Activated CD8-positive, alpha-beta memory T cell treated with anti-CD3 and anti-CD28 coated beads, Interleukin-2, amount 50 U/mL, for 4 hours (primary cell): ENCODE measurements around the gene MARCKS.

Experiments used
- DNase-seq: peaks from one replicate; pipeline ENCODE4 v3.0.0-alpha.2; 2020

Gene MARCKS

DNA sequence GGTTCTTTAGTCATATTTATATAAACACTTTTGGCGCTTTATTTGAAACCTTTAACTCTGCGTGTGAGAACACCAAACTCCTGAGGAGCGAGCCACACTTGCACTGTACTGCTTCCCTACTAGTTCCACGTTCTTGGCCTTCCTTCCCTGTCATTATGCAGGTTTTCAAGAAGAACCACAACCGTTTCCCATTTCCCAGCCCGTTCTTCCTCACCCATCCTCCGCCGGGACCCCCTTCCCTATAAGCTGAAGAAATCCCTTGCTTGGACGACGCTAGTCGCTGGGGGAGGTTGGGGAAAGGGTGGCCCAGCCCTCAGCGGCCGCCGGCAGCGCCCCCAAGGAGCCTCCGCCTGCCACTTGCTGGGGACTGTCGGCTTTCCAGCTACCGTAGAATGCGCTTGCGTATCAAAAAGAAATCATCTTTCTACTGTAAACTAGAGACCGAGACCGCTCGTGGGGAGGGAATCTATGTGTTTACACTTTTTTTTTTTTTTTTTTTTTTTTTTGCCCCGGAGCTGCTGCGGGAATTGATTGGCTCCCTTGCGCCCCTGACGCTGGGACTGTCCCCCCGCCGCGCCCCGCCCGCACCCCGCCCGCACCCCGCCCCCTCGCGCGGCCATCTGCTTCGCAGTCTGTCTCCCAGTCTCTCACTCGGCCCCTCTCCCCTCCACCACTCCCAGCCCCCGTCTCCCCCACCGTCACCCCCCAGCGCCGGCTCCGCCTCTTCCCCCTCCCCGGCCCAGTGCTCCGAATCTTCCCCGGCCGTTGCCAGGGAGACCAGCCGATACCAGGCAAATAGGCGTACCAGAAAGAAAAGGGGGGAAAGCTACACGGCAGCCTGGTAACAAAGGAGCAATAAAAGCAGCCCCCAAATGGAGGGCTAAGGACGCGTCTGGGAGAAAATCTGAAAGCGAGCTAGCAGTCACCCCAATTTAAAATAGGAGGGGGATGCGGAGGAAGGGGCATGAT lies 2.3 kb upstream of the MARCKS start:
- DNase-seq, result no peak

GRCh38 chr6:113855500-113856374 lies 1.4 kb upstream of the MARCKS start:
- DNase-seq, result no peak

- no peak for DNase-seq
Observed at GRCh38 chr6:113856375-113856624, 845 bp upstream of the MARCKS start.

DNA sequence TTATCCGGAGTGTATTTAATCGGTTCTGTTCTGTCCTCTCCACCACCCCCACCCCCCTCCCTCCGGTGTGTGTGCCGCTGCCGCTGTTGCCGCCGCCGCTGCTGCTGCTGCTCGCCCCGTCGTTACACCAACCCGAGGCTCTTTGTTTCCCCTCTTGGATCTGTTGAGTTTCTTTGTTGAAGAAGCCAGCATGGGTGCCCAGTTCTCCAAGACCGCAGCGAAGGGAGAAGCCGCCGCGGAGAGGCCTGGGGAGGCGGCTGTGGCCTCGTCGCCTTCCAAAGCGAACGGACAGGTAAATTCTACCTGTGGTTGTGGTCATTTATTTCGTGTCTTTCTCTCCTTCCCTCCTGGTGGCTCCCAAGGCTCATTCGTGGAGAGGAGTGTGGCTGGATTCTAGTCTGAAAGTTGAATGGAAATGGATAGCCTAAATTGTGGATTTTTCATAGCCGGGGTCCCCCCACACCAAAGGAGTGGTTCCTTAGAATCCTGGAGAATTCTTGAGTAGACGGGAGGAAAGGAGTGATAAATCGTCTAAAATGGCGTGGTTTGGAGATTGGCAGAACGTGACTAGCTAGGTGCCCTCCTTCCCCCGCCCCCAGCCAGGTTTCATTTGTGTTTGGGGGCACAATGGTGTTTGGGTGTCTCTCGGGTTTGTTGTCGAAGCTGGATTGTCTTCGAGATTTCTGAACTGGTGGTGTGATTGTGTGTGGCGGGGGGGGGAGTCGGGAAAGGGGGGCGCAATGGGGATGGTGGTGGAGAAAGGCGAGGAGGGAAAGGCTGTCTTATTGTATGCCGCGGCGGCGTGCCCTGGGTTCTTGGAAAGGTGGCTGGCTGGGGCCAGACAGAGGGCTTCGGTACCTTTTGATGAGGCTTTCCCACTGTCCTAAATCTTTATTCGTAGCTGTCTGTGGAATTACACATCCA lies 673 bp downstream of the MARCKS start:
- no peak for DNase-seq

- DNase-seq, result peak; percentile 69
Observed at GRCh38 chr6:113858480-113859348, 1.6 kb downstream of the MARCKS start.

DNA sequence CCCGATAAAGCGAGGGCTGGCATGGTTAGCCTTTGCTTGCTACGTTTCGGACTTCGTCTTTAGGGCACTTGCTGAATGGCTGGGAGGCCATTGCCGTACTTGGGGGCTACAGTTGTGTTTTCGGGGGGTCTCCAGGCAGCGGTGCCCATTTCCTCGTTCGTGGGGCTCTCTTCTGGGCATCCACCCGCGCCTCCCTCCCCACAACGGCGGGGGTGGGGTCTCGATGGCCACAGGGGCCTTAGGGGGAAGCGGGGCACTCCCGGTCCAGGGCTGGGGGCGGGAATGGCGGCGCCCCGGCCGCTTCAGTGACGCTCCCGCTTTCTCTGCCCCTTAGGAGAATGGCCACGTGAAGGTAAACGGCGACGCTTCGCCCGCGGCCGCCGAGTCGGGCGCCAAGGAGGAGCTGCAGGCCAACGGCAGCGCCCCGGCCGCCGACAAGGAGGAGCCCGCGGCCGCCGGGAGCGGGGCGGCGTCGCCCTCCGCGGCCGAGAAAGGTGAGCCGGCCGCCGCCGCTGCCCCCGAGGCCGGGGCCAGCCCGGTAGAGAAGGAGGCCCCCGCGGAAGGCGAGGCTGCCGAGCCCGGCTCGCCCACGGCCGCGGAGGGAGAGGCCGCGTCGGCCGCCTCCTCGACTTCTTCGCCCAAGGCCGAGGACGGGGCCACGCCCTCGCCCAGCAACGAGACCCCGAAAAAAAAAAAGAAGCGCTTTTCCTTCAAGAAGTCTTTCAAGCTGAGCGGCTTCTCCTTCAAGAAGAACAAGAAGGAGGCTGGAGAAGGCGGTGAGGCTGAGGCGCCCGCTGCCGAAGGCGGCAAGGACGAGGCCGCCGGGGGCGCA lies 2.4 kb downstream of the MARCKS start:
- no peak for DNase-seq

GRCh38 chr6:113860181-113860955 lies 3.2 kb downstream of the MARCKS start:
- no peak for DNase-seq

DNA sequence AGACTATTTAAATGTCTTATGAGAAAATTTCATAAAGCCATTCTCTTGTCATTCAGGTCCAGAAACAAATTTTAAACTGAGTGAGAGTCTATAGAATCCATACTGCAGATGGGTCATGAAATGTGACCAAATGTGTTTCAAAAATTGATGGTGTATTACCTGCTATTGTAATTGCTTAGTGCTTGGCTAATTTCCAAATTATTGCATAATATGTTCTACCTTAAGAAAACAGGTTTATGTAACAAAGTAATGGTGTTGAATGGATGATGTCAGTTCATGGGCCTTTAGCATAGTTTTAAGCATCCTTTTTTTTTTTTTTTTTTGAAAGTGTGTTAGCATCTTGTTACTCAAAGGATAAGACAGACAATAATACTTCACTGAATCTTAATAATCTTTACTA lies 5.0 kb downstream of the MARCKS start:
- no peak for DNase-seq

- no peak for DNase-seq
Observed at GRCh38 chr6:113870917-113871316, 13.8 kb downstream of the MARCKS start.

DNA sequence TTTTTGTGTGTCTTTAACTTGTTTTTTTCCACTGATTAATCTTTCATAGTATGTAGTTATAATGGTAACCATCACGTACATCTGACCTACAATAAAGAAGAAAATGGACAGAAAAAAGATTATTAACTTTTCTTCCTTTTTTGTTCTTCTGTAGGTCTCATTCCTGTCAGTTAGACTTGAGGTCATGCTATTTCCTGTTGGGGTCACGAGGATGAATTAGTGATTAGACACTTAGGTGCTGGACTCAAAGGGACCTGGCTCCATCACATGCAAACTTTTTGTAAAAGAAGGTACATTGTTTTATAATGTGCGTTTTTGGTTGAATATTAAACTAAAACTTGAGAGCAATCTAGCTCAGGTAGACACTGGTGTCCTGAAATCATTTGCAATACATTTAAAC lies 14.8 kb downstream of the MARCKS start:
- DNase-seq, result no peak

DNA sequence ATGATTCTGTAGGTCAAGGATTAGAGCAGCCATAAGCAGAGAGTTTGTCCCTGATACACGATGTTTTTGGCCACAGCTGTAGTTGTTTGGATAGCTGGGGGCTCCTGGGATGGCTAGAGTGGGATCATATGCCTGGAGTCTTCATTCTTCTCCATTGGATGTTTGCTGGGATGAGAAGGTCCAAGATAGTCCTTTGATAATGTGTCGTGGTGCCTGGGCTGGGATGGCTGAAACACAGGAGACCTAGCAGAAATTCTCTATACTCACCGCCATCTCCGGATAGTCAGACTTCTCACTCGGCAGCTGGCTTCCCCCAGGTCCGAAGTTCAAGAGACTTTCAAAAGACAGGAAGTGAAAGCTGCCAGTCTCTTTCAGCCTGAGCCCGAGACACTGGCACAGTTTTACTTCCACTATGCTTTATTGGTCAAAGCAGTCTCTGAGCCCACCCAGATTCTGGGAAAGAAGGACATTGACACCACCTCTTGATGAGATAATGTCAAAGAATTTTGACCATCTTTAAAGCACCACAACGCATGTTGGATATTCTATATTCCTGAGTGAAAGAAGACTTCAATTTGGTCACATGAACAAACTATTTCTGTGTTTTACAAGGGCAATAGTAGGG lies 16.0 kb downstream of the MARCKS start:
- DNase-seq, result no peak

- DNase-seq, result no peak
Observed at GRCh38 chr6:113875470-113875869, 18.3 kb downstream of the MARCKS start.

DNA sequence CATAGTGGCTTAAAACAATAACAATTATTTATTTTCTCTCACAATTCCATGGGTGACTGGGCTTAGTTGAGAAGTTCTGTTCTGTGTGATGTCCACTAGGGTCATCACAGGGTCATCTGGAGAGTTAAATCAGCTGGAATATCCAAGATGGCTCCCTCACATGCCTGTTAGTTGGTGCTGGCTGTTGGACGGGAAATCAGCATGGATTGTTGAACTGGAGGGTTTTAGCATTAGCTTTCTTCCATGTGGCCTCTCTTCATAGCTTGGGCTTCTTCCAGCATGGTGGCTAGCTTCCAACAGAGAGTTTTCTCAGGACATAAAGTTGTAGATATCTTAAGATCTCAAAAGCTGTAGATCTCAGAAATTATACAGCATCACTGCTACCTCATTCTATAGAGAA lies 19.6 kb downstream of the MARCKS start:
- DNase-seq, result no peak

GRCh38 chr6:113879186-113880096 lies 22.3 kb downstream of the MARCKS start:
- no peak for DNase-seq

DNA sequence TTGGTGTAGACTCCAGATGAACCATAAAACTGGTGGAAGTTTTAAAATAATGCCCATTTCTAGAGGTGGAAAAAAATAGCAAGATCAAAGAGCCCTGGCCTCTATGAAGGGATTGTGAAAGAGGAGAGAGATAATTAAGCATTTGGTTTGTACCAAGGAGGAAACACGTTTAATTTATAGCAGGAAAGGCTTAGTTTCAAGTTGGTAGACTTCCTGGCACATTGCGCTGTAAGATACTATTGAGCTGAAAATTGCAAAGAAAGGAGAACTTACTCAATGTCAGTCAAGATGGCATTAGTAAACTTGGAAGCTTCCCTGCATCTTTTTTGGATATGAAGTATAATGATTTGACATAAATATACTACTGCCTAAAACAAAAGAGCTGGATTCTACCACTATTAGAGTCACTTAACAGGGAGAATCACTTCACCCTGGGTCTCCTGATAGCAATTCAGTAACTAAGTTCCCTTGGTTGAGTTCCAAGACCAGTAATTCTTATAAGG lies 24.4 kb downstream of the MARCKS start:
- DNase-seq, result no peak

DNA sequence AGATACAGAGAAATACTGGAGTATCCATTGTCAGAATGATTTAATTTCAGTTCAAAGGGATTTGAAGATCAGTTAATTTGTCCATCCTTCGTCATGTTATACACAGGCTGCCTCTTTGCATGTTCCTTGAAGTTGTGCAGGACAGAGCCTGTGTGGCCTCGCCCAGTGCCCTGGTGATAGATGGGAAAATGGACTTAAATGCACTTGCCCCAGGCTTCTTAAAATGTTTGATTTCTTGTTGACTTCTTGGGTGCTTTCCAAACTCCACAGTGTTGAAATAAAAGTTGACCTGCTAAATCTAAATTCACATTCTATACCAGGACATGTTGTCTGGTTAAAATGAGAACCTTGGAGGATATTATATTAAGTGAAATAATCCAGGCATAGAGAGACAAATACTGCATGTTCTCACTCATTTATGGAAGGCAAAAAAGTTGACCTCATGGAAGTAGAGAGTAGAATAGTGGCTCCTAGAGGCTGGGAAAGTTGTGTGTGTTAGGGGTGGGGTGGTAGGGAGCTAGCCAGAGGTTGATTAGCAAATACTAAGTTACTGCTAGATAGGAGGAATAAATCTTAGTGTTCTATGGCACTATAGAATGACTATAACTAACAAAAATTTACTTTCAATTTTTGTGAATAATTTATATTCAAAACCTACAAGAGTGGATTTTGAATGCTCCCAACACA lies 25.3 kb downstream of the MARCKS start:
- DNase-seq, result no peak

GRCh38 chr6:113884011-113884410 lies 26.9 kb downstream of the MARCKS start:
- DNase-seq, result no peak

DNA sequence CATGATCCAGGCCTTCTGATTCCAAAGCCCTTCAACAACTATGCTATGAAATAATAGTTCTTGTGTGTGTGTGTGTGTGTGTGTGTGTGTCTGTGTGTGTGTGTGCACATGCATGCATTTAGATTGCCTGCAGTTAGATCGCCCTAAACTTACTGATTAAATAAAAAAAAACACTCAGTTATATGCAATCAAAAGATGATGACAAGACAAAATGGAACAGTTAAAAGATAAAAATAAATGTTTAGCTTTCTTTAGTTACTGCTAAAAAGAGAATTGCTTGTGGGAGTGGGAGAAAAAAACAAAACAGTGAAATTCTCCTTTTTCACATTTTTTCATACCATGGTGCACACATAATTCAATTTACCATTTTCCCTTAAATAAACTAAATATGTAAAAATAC lies 29.4 kb downstream of the MARCKS start:
- DNase-seq, result no peak
